ENCODE measurements around the gene HORMAD1.

GRCh38 chr1:150660584-150660983 is 60.1 kb downstream of the HORMAD1 start:
- TF ChIP-seq, protein P1, sequence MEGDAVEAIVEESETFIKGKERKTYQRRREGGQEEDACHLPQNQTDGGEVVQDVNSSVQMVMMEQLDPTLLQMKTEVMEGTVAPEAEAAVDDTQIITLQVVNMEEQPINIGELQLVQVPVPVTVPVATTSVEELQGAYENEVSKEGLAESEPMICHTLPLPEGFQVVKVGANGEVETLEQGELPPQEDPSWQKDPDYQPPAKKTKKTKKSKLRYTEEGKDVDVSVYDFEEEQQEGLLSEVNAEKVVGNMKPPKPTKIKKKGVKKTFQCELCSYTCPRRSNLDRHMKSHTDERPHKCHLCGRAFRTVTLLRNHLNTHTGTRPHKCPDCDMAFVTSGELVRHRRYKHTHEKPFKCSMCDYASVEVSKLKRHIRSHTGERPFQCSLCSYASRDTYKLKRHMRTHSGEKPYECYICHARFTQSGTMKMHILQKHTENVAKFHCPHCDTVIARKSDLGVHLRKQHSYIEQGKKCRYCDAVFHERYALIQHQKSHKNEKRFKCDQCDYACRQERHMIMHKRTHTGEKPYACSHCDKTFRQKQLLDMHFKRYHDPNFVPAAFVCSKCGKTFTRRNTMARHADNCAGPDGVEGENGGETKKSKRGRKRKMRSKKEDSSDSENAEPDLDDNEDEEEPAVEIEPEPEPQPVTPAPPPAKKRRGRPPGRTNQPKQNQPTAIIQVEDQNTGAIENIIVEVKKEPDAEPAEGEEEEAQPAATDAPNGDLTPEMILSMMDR (conservative IDR thresholded peaks at IDR 0.05; ENCODE audit: low read length), result no peak
- no peak for TF ChIP-seq EZH2phosphoT487 (IDR thresholded peaks at IDR 0.05; ENCODE audit: borderline replicate concordance, low read depth, low read length)

Measured in OCI-LY7 (cell line).